VCaP (cell line): Measurements from ENCODE around the gene TTC24.
"Not testable (repeated sequence)": the region's sequence is repeated elsewhere in the genome, so short reads cannot be mapped to it uniquely, and the experiment has no call there.

Experiments
- H3K27ac ChIP-seq: fragments of 450-650 bp; 2 replicates; pipeline ENCODE4 v1.5.1; 2017
- CTCF ChIP-seq: fragments of 450-650 bp; conservative IDR thresholded peaks from 2 replicates; pipeline ENCODE4 v1.5.1; 2017; ENCODE audit warnings: mild to moderate bottlenecking, moderate library complexity

TTC24 gene

GRCh38 chr1:156600733-156601121, 21.2 kb downstream of the TTC24 start:
- peak overlapping the region; percentile 88 for H3K27ac ChIP-seq

DNA sequence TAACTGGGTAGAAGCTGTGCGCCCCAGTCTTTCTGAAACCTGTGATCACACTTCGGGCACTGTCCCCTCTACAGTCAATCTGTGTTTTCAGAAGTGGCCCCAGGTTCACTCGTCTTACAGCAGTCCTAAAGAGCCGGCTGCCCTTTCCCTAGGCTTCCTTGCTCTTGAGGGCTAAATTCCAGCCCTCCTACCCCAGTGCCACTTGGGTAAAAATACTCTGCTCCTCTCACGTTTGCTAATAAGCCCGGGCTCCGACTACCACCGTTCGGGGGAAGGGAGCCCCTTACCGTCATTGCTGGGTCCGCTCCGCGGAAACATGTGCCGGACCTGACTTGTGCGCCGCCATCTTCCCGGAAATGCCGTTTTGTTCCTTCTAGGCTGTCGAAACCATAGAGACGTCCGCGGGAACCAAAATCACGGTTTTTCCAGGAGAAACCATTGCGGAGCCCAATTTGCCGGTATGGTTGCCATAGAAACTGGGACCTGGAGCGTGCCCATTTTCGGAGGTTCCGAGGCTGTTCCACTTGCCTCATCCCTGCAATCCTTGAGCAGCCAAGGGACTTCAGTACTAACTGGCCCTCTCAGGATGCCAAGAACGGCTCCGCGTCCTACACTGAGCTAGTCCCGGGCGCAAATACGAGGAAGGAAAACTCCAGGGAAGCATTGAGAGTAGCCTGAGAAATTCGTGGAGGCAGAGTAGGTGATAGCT, 21.8 kb downstream of the TTC24 start, which contains the start of gene GPATCH4:
GPATCH4 (minus strand) TSS at position 358 of the 709 bp plus-strand sequence.
- no peak for TF ChIP-seq CTCF
- H3K27ac ChIP-seq: peak within 1 kb of the TSS; percentile 88

More at GRCh38 chr1:156600733-156601121, 21.2 kb downstream of the TTC24 start:
- no peak for TF ChIP-seq CTCF

- no peak for TF ChIP-seq CTCF
These were observed 22.4 kb downstream of the TTC24 start for GRCh38 chr1:156601892-156602291.

DNA sequence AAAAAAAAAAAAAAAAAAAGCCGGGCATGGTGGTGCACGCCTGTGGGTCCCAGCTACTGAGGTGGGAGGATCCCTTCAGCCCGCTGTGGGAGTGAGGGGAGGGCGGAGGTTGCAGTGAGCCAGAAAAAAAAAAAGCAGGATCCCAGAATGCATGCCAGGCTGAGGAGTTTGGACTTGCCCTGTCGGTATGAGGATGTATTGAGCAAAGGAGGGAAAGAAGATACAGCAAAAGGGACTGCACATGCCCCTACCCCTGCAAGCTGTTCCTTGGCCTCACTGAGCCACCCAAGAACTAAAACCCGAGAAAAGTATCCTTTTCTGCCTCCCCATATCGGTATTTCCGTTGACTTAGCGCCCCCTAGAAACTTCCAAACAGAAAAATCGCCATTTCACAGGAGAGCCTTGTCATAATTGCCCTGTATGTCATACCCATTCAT, 23.1 kb downstream of the TTC24 start:
- no peak overlapping the region for H3K27ac ChIP-seq
- TF ChIP-seq CTCF: peak; percentile 9; the same call in 1 of the 2 replicates

More at GRCh38 chr1:156601892-156602291, 22.4 kb downstream of the TTC24 start:
- H3K27ac ChIP-seq: peak overlapping the region; percentile 88

DNA sequence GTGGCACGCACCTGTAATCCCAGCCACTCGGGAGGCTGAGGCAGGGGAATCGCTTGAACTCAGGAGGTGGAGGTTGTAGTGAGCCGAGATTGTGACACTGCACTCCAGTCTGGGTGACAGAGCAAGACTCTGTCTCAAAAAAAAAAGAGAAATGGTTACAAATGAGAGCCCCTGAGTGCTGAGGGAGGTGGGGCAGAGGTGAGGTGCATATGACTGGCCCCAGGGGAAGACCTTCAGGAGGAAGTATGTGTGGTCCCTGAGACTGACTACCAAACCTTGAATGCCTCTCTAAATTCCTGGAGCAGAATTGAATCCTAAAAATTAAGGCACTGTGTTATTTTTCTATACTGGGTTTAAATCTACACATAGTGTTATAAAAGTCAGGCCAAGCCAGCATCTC, 27.8 kb downstream of the TTC24 start:
- not testable (repeated sequence) for H3K27ac ChIP-seq

- TF ChIP-seq CTCF: peak; percentile 91
- peak overlapping the region; percentile 8; the same call in 1 of the 2 replicates for H3K27ac ChIP-seq
These were observed 28.6 kb downstream of the TTC24 start for GRCh38 chr1:156608036-156608674.

GRCh38 chr1:156608981-156609380, 29.5 kb downstream of the TTC24 start:
- H3K27ac ChIP-seq: no peak overlapping the region
- peak; percentile 80 for TF ChIP-seq CTCF

GRCh38 chr1:156610072-156610471, 30.5 kb downstream of the TTC24 start:
- H3K27ac ChIP-seq: not testable (repeated sequence)
